HG02938 (cell line): ENCODE data around the gene MOV10.

Source experiments
- ATAC-seq: cut with Tn5 transposase; IDR thresholded peaks from one replicate; pipeline ENCODE4 v1.9.1; 2021; ENCODE audit warnings: mild to moderate bottlenecking, moderate library complexity; ENCODE audit not compliant: unreplicated experiment

Gene MOV10

DNA sequence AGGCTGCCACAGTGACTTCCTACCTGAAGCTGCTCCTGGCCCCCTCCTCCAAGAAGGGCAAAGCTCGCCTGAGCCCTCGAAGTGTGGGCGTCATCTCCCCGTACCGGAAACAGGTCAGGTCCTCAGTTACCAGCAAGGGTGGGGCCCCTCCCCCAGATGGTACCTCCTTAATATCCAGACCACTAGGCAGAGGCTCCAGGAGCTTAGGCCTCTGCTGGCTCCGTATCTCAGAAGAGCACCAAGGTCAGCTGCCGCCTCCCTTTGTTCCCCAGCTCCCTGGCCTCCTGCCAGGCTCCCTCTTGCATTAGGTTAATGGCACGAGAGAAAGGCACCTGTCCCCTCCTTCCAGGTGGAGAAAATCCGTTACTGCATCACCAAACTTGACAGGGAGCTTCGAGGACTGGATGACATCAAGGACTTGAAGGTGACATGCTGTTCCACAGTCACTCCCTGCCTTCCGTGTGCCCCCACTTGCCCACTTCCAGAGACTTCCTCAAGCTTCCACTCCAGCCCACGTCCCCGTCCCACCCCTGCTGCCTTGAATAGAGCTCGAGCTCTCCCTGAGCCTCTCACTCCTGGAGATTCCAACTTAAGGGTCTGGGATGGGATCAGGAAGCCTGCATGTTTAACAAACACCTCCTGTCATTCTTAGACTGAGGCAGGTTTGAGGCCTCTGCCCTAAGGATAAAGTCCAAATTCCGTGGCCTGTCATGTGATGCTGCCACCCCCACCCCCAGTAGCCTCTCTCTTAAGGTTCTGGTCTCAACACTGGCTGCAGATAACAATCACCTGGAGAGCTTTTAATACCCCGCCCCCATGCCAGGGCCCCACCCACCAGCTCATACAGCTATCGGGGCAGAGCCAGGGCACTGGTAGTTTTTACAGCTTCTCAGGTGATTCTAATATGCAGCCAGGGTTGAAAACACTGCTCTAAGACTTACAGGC lies 24.2 kb downstream of the MOV10 start:
- ATAC-seq, result no peak

DNA sequence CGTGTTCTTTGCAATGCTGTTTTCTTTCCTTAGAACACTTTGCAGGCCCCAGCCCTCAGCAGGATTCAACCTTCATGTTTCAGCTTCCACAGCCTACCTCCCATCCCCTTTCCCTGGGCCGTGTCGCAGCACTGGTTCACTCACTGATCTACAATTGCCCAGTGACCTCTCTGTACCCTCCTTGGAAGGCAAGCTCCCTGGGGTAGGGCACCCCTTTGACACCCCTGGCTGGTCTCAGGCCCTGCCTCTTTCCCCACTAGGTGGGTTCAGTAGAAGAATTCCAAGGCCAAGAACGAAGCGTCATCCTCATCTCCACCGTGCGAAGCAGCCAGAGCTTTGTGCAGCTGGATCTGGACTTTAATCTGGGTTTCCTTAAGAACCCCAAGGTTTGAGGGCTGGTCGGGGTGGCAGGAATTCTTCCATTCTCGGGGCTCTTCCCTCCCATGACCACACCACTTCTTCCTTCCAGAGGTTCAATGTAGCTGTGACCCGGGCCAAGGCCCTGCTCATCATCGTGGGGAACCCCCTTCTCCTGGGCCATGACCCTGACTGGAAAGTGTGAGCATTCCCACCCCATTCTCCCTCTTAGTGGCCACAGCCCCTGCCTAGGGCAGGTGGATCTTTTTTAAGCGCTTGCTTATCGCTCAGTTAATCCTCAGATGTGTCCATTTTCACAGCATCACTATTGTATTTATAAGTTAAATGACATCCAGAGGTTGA lies 25.1 kb downstream of the MOV10 start:
- no peak for ATAC-seq

DNA sequence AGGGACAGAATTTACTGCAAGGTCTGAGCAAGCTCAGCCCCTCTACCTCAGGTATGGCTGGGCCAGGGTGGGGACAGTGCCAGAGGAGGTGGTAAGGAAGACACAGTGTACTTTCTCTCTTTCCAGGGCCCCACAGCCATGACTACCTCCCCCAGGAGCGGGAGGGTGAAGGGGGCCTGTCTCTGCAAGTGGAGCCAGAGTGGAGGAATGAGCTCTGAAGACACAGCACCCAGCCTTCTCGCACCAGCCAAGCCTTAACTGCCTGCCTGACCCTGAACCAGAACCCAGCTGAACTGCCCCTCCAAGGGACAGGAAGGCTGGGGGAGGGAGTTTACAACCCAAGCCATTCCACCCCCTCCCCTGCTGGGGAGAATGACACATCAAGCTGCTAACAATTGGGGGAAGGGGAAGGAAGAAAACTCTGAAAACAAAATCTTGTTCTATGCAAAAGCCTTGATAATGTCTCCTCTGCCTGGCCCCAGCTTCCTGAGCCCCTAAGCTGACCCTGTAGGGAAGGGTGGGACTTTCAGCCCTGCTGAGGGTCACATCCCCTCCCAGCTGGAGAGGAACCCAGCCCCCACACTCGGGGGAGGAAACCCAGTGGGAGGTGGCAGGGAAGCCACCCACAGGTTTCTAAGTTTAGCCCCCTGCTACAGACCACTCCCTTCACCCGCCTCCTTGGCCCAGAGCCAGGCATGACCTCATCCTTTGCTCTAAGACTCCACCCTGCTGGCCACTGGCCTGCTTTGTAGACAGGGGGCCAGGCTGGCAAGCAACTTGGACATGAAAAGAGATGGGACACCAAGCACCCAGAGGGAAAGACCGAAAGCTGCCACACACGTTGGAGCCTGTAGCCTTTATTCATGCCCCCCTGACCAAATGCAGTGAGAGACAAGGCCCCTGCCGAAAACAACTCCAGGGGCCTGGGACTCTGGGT lies 26.1 kb downstream of the MOV10 start:
- peak; percentile 37 for ATAC-seq

GRCh38 chr1:112701227-112702066 lies 27.0 kb downstream of the MOV10 start:
- no peak for ATAC-seq

GRCh38 chr1:112702067-112702395 lies 27.6 kb downstream of the MOV10 start:
- no peak for ATAC-seq

DNA sequence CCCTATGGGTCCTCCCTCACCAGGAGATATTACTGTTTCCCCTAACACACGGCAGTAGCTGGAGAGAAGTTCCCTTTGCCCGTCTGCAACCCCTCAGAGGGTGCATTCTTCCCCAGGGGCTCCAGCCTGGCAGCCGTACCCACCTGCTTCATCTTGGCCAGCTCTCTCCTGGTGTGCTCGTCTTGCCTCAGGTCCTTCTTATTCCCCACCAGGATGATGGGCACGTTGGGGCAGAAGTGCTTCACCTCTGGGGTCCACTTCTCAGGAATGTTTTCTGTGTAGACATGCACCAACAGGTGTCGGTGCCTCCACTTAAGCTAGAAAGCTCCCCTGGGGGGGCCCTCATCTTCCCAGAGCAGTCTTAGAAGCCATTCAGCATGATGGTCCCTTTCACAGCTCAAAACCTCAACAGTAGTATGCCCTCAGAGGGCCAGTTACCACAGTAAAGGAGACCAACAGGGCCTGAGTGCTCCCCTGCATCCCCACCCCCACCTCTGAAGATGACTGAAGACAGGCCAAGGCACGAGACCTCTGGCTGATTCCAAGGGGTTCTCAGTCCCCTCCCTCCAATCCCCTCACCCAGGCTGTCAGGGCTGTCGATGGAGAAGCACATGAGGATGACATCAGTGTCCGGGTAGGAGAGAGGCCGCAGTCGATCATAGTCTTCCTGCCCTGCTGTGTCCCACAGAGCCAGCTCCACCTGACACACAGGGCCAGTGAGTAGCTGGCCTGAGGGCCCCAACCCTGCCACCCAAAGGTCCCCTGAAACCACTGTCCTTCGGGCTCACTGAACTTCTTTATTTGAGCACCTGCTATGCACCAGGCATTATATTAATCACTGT lies 28.2 kb downstream of the MOV10 start:
- no peak for ATAC-seq

- no peak for ATAC-seq
These were observed 29.2 kb downstream of the MOV10 start for GRCh38 chr1:112703706-112704105.

DNA sequence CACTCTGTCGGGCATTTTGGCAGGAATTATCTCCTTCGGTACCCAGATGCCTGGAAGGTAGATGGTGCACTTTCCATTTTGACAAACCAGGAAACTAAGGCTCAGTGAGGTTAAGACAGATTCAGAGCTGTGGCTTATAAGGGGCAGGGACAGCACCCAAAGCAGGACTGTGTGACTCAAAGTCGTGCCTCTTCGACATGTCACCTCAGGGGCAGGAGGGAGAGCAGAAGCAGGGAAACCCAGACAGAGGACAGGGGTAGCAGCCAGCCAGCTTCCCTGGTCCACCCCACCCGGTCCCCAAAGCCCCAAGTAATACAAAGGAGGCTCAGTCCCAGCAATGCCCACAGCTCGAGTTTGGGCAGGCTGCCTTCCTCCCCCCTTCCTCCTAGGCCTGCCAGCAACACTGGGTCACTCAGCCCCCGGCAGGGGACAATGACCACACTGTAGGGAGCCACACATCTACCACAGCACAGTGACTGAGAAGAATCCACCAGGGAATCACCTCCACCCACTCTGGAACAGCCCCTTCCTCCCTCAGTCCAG lies 30.0 kb downstream of the MOV10 start:
- ATAC-seq, result no peak

- peak; percentile 59 for ATAC-seq
These were observed 30.6 kb downstream of the MOV10 start for GRCh38 chr1:112704934-112705627.

GRCh38 chr1:112706505-112707220 lies 32.2 kb downstream of the MOV10 start, which contains the start of gene RHOC:
TSS of gene RHOC (minus strand) at chr1:112707127. CDS start at chr1:112703799, 3,328 bp downstream.
- ATAC-seq, result peak; percentile 46

- peak; percentile 50 for ATAC-seq
These were observed 33.0 kb downstream of the MOV10 start for GRCh38 chr1:112707221-112708001.

DNA sequence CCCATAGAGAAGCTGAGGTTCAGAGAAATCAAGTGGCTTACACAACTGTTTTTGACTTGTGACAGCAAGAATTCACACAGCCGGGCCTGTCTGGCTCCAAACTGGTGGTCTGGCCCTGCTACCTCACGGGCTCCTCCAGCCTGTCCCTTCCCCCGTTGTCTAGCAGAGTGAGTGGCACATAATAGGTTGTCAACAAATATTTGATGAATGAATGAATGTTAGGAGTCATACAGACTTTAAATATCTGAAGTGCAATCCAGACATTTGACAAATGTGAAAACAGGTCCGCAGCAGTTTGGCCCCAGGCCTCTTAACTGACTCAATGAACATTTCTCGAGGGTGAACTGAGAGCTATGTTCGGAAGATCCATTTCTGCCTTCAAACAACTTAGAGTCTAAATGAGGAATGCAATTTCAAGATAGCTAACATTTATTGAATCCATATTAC lies 33.6 kb downstream of the MOV10 start:
- no peak for ATAC-seq

GRCh38 chr1:112708489-112708888 lies 34.0 kb downstream of the MOV10 start:
- no peak for ATAC-seq

DNA sequence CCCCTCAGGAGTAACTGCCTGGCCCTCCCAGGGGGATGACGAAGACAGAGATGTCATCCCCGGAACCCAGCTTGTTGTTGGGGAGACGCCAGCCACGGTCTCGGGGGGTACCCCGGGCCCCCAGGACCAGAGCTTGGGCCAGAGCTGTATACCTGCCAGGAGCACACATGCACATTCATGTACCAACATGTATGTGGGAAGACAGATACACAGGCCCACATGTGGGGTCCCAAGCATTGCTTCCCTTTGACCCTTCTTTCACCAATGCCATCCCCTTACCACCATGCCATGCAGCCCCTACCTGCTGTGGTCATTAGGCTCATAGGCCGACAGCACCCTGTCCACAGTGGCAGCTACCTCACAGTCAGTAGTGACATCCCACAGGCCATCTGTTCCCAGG lies 35.7 kb downstream of the MOV10 start:
- ATAC-seq, result no peak

DNA sequence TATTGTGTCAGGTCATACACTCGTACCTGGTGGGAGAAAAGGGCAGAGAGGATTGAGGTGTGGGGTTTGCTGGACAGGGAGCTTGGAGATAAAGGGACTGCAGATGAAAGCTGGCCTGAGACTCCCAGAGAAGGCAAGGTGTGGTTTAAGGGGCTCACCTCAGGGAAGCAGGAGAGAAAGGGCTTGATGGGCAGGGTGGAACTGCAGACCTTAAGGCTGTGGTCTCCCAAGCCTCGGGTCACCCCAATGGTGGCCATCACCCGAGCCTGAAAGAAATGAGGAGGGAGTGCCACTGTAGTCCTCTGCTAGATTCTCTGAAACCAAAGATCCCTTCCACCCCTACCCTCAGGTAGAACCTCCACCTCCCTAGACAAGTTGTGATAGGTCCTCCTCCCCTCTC lies 36.1 kb downstream of the MOV10 start:
- no peak for ATAC-seq

DNA sequence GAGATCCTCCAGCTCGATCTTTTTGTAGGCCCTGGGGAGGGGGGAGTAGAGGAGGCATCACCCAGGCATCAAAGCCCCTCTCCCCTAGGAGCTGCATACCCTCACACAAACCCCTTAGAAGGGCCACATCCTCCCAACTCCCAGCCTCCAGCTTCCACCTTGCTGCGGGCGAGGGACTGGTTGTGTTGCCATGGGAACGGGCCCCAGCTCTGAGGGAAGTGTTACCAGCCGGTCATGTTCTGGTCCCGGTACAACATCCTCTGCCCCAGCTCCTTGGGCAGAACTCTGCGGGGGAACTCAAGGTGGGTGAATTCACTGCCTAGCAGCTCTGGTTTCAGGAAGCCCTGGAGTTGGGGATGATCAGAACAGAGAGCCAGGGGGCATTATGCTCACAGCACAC lies 36.6 kb downstream of the MOV10 start:
- no peak for ATAC-seq

DNA sequence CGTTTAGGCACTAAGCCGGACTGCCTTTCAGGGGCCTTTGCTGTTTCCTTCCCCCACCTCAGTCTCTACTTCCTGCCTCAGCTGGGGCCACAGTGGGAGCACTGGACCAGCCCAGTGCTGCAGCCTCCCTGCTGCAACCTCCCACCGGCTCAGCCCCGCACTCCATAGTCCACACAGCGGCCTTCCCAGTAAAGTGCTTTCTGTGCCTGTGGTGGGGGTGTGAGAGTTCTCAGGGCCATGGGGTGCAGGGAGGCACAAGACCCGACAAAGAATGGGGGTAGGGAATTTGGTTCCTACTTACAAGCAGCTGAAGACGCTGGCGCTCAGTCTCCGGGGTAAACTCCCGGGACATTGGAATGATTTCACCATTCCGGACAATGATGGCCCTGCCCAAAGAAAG lies 37.2 kb downstream of the MOV10 start:
- ATAC-seq, result no peak
